OCI-LY3 (cell line): ENCODE results near the gene CRYM.

ENCODE experiments used
- H2AFZ ChIP-seq: fragments of 200-600, 300-600 bp; shearing (Covaris generic); 2 replicates; pipeline ENCODE4 v1.6.0; 2014; ENCODE audit warnings: antibody characterized with exemption, low read depth, low read length
- H3K27ac ChIP-seq: fragments of 200-600, 300-600 bp; sonication (generic); 2 replicates; pipeline ENCODE4 v1.5.1; 2014; ENCODE audit warnings: mild to moderate bottlenecking, low read length, moderate library complexity, mixed read lengths
- H3K27me3 ChIP-seq: fragments of 200-600, 300-600 bp; sonication (generic); 2 replicates; pipeline ENCODE4 v1.6.1; 2014; ENCODE audit warnings: low read depth, low read length, mixed read lengths
- H3K36me3 ChIP-seq: fragments of 200-600, 300-600 bp; sonication (generic); replicated peaks from 2 replicates; pipeline ENCODE3; 2014; ENCODE audit warnings: low read depth, low read length, mixed read lengths
- H3K4me1 ChIP-seq: fragments of 300-600, 200-600 bp; sonication (generic); 2 replicates; pipeline ENCODE4 v1.6.1; 2014; ENCODE audit warnings: low read length, mixed read lengths
- H3K4me2 ChIP-seq: fragments of 200-600, 300-600 bp; sonication (generic); 2 replicates; pipeline ENCODE4 v1.6.1; 2014; ENCODE audit warnings: low read length, mixed read lengths
- H3K4me3 ChIP-seq: fragments of 300-600, 200-600 bp; sonication (generic); 2 replicates; pipeline ENCODE4 v1.5.1; 2014; ENCODE audit warnings: antibody characterized with exemption, mild to moderate bottlenecking, low read length, moderate library complexity
- H3K79me2 ChIP-seq: fragments of 300-600, 200-600 bp; shearing (Covaris generic); 2 replicates; pipeline ENCODE4 v1.6.1; 2014; ENCODE audit warnings: mild to moderate bottlenecking, low read length, mixed read lengths
- H3K9ac ChIP-seq: fragments of 300-600, 200-600 bp; shearing (Covaris generic); 2 replicates; pipeline ENCODE4 v1.6.0; 2014; ENCODE audit warnings: mild to moderate bottlenecking, low read length, moderate library complexity
- H3K9me3 ChIP-seq: fragments of 200-600, 300-600 bp; shearing (Covaris generic); 2 replicates; pipeline ENCODE4 v1.6.1; 2014; ENCODE audit warnings: low read length, mixed read lengths; ENCODE audit not compliant: insufficient read depth
- H4K20me1 ChIP-seq: fragments of 200-600, 300-600 bp; sonication (generic); 2 replicates; pipeline ENCODE4 v1.6.1; 2016; ENCODE audit warnings: low read length, mixed read lengths; ENCODE audit not compliant: insufficient read depth
- CTCF ChIP-seq: fragments of 200-600, 300-600 bp; sonication (generic); IDR thresholded peaks from 2 replicates; pipeline ENCODE4 v1.5.1; 2014; ENCODE audit warnings: antibody characterized with exemption, low read length, low read depth
- EZH2phosphoT487 ChIP-seq: fragments of 200-600 bp; shearing (Covaris generic); IDR thresholded peaks from 2 replicates; pipeline ENCODE4 v1.6.1; 2018; ENCODE audit warnings: antibody characterized with exemption, mixed run types, low read depth

The CRYM gene

GRCh38 chr16:21214086-21214485 is 64.0 kb downstream of the CRYM start:
- no peak overlapping the region for H2AFZ ChIP-seq
- no peaks in the 10 kb centered on the region for H3K36me3 ChIP-seq

GRCh38 chr16:21211486-21211885 is 66.6 kb downstream of the CRYM start, which contains the start of gene ZP2:
Gene ZP2 (minus strand): TSS chr16:21211574. CDS start chr16:21211547, 27 bp downstream.
- peaks cover 9% of the 10 kb centered on the region; the same call in 1 of the 2 replicates for H3K27me3 ChIP-seq
- H3K4me2 ChIP-seq = no peak within 1 kb of the TSS
- no peak within 1 kb of the TSS for H3K27ac ChIP-seq
- H3K79me2 ChIP-seq = no peaks in the 10 kb centered on the region
- no peaks in the 10 kb centered on the region for H3K4me1 ChIP-seq
- H3K9ac ChIP-seq = no peak within 1 kb of the TSS
- no peak for TF ChIP-seq CTCF
- no peak for TF ChIP-seq EZH2phosphoT487
- no peaks in the 10 kb centered on the region for H3K9me3 ChIP-seq
- H3K36me3 ChIP-seq = no peaks in the 10 kb centered on the region
- H2AFZ ChIP-seq = no peak within 1 kb of the TSS
- no peak within 1 kb of the TSS for H3K4me3 ChIP-seq
- H4K20me1 ChIP-seq = no peaks in the 10 kb centered on the region

More at GRCh38 chr16:21214086-21214485, 64.0 kb downstream of the CRYM start:
- Histone ChIP-seq H3K9me3 (no peaks in the 10 kb centered on the region), H4K20me1 (no peaks in the 10 kb centered on the region), H3K27ac (no peak overlapping the region), H3K9ac (no peak overlapping the region), H3K27me3 (no peaks in the 10 kb centered on the region; the same call in 1 of the 2 replicates), H3K4me1 (no peaks in the 10 kb centered on the region), H3K79me2 (no peaks in the 10 kb centered on the region), H3K4me3 (no peak overlapping the region), H3K4me2 (no peak overlapping the region)
- no peak for TF ChIP-seq EZH2phosphoT487
- no peak for TF ChIP-seq CTCF
